ENCODE measurements around the gene C1GALT1C1. TPM values are rescaled to one million over a fixed set of nuclear protein-coding genes. Genes with fewer than 3 reads are reported as not detected.

Gene C1GALT1C1
- 10 to 100 TPM; 11.4 to 28.0 (median 15.5) TPM for total RNA-seq
- polyA plus RNA-seq: 10 to 100 TPM; 12.4 to 31.6 TPM
- long read RNA-seq, donor 1, transcript C1GALT1C1-201 (2 exons, 1,613 nt): major isoform, 40 of 40 reads
- long read RNA-seq, donor 1, partial matches to known transcripts: 0 of 40 reads
- long read RNA-seq, donor 1, other reads (novel, unspliced or antisense): 0 of 40 reads
- long read RNA-seq, donor 2, transcript C1GALT1C1-201 (2 exons, 1,613 nt): major isoform, 17 of 17 reads
- long read RNA-seq, donor 2, partial matches to known transcripts: 0 of 17 reads
- long read RNA-seq, donor 2, other reads (novel, unspliced or antisense): 0 of 17 reads
- long read RNA-seq, donor 3, transcript C1GALT1C1-201 (2 exons, 1,613 nt): major isoform, 13 of 13 reads
- long read RNA-seq, donor 3, partial matches to known transcripts: 0 of 13 reads
- long read RNA-seq, donor 3, other reads (novel, unspliced or antisense): 0 of 13 reads

GRCh38 chrX:120629667-120630537 lies at the start of gene C1GALT1C1:
C1GALT1C1 (minus strand) TSS chrX:120630054; CDS start chrX:120627166, 2,888 bp downstream.
- TF ChIP-seq CTCF (IDR thresholded peaks at IDR 0.05): no peak
- TF ChIP-seq EP300 (IDR thresholded peaks at IDR 0.05): no peak
- no peak for TF ChIP-seq POLR2A (IDR thresholded peaks at IDR 0.05)
- 29 to 37% (median 34%) methylated on average over 33 to 68 of the region's 68 CpGs for WGBS, 3 donors
- Histone ChIP-seq H3K4me1 (ENCODE audit: insufficient read depth) (no peaks in the 10 kb centered on the region), H3K27me3 (no peaks in the 10 kb centered on the region), H3K36me3 (no peaks in the 10 kb centered on the region), H3K9me3 (no peaks in the 10 kb centered on the region), H3K4me3 (peak within 1 kb of the TSS; percentile 51), H3K27ac (peak within 1 kb of the TSS in 1 of 2 donors; percentile 67)
- intact Hi-C loops (cut with DNase I): loop anchor here in 1 of 4 donors (2.0 kb wide), 1 partner anchor 69 kb away; the partner anchor contains the start of gene CUL4B
- DNase-seq: peak; percentile 86 to 94 (median 89)

GRCh38 chrX:120677004-120677652 lies 47.3 kb upstream of the C1GALT1C1 start:
- intact Hi-C loops (cut with DNase I): no loop called here
- no peak overlapping the region for H3K4me3 ChIP-seq
- WGBS, 3 donors: 66 to 76% (median 74%) methylated on average over 2 of the region's 2 CpGs
- no peaks in the 10 kb centered on the region for H3K9me3 ChIP-seq
- no peaks in the 10 kb centered on the region for H3K27me3 ChIP-seq
- H3K36me3 ChIP-seq: no peaks in the 10 kb centered on the region
- no peak for DNase-seq
- no peaks in the 10 kb centered on the region for H3K4me1 ChIP-seq (ENCODE audit: insufficient read depth)
- H3K27ac ChIP-seq: no peak overlapping the region
- no peak for TF ChIP-seq EP300 (IDR thresholded peaks at IDR 0.05)
- TF ChIP-seq CTCF (IDR thresholded peaks at IDR 0.05): no peak
- TF ChIP-seq POLR2A (IDR thresholded peaks at IDR 0.05): no peak

GRCh38 chrX:120672841-120673530 lies 43.1 kb upstream of the C1GALT1C1 start:
- no peaks in the 10 kb centered on the region for H3K27me3 ChIP-seq
- no peaks in the 10 kb centered on the region for H3K9me3 ChIP-seq
- no peak for DNase-seq
- H3K4me3 ChIP-seq: no peak overlapping the region
- 76 to 83% (median 79%) methylated on average over 4 of the region's 4 CpGs for WGBS, 3 donors
- no peaks in the 10 kb centered on the region for H3K36me3 ChIP-seq
- H3K27ac ChIP-seq: no peak overlapping the region
- intact Hi-C loops (cut with DNase I): no loop called here
- TF ChIP-seq EP300 (IDR thresholded peaks at IDR 0.05) (no peak), CTCF (IDR thresholded peaks at IDR 0.05) (no peak), POLR2A (IDR thresholded peaks at IDR 0.05) (no peak)
- no peaks in the 10 kb centered on the region for H3K4me1 ChIP-seq (ENCODE audit: insufficient read depth)
